ENCODE measurements around the gene CD2AP.
A peak's percentile ranks its signal among the peaks of the same experiment; 100 is the strongest.
"Not testable (repeated sequence)": the region's sequence is repeated elsewhere in the genome, so short reads cannot be mapped to it uniquely, and the experiment has no call there.

Gene CD2AP

GRCh38 chr6:47509937-47510336, 32.3 kb downstream of the CD2AP start:
- DNase-seq, result no peak

GRCh38 chr6:47512872-47513271, 35.3 kb downstream of the CD2AP start:
- DNase-seq, result no peak

DNA sequence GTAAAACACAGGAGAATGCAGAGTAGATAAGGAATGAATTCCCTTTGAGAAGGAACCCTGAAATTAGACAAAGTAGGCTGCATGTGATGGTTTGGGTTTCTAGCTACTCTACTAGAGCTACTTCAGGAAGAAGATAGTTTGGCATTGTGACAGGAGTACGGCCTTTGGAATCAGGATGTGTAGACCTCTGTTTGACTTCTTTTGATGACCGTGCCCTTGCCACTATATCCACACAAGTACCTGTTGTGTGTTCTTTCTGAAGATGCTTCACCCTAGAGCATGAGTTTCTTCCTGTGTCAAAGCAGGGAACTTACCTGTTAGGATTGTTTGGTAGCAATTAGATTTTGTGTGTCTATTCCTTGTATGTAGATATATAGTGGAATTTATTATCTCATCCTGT, 41.7 kb downstream of the CD2AP start:
- DNase-seq, result peak; percentile 13

DNA sequence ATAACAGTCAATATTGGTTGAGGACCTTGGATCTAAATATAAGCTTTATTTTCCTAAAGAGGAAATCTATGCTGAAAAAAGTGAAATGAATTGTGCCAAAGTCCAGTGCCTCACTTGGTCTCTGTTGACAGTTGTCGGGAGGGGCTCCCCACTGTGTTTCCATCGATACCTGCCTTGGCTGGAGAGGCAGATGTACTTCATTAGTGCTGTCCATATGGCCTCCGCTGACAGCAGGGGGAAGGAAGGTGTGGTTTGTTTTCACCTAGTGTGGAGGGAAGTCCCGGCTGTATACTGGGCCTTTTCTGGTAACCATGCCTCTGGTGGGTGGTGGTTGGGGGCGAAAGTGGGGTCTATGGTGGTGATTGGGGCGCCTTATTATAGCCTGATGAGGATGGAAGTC, 42.7 kb downstream of the CD2AP start:
- no peak for DNase-seq

- no peak for DNase-seq
Observed at GRCh38 chr6:47521961-47522360, 44.4 kb downstream of the CD2AP start.

- DNase-seq, result no peak
Observed at GRCh38 chr6:47524136-47524845, 46.7 kb downstream of the CD2AP start.

DNA sequence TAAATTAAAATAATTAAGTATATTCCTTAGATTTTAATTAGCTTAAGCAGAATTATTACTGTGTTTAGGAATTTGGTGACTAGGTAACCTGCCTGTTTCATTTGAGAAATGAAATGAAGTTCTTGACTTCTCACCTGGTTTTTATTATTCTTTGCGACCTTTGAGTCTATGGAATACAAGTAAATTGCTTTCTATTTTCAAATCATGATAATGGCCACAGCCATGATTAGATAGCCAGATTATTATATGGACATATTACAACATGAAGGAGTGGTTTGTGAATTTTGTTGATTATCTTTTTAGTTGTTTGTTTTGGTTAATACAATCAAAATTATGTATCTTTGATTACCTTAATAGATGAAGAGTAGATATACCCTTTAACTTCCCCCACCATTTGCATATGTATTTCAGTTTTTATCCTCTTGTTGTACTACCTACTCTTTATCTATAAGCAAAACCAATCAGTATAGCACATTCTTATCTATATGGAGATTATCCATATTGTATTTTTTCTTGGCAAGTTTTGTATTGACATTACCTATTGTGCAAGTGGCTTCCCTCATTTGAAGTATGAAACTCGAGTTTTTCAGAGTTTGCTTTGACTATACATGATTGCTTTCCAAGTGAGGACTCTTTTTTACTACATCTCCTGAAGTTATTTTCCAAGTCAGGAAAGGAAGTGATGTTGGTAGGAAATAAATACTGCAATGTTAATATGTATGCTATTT, 47.9 kb downstream of the CD2AP start:
- DNase-seq, result no peak

- no peak for DNase-seq
Observed at GRCh38 chr6:47527274-47527673, 49.7 kb downstream of the CD2AP start.

DNA sequence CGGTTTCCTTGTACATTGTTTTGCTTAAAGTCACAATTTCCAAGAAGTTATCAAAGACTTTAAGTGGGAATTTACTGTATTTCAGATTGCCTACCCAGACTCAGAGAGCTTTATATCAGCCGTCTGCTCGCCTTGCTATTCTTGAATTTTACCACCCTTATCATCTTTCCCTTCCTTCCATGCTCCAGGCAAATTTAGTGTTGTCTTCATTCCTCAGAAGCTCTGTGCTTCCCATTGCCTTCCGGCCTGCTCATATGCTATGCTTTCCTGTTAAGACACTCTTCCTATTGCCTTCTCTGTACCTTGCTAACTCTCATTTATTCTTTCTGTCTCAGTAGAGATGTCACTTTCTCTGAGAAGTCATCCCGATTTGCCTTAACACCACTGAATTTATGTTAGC, 52.1 kb downstream of the CD2AP start:
- no peak for DNase-seq

- no peak for DNase-seq
Observed at GRCh38 chr6:47532981-47533585, 55.5 kb downstream of the CD2AP start.

DNA sequence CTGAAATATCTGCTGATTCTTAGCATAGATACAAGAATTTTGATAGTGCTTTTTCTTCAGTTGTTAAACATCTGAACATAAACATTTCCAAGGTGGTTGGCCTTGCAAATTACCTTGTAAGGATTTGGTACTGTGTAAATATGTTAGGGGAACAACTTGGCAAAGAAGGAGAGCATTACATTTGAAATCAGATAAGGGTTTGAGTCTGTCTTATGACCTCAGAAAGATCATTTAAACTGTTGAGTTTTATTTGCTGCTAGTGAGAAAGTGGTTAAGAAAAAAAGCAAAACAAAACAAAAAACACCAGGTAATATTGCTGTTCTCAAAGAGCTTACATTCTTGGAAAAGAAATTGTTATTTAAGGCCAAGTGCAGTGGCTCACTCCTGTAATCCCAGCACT, 56.5 kb downstream of the CD2AP start:
- DNase-seq, result no peak

DNA sequence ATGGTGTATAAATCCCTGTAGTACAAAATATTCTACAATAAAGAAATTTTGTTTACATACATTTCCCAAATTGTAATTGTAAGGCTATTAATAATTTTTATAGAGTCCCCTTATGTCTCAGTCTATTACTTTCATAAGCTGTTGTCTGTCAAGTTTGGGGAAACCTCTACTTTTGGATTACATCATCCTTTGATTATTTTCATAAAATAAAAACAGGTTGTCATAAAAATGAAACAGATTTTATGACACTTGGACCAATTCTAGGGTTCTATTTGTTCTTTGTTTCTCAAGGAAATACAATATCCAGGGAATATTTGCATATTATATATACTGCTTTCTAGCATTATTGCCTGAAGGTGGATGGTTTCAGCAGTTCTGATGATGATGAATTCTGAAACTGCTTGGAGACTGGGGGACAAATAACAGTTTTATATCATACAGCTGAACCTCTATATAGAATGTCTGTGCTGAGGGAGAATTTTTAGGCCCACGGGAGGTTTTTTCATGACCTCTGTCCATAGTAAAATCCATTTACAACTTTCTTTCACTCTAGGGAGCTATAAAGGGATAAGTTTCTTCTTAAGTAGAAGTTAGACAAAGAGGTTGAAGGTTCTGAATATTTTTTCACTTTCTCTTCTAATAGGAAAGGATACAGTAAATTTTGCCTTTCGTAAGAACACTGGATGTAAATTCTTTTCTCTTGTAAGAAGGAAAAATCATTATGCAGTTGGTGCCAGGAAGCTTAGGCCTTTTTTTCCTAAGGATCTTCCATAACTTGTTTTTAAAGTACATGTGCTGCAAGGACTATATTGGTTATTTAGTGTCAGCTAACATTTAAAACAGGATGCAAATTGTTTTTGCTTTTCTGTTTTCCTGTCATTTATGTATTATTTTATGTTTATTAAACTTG, 58.0 kb downstream of the CD2AP start:
- no peak for DNase-seq

- DNase-seq, result no peak
Observed at GRCh38 chr6:47536816-47537401, 59.3 kb downstream of the CD2AP start.

DNA sequence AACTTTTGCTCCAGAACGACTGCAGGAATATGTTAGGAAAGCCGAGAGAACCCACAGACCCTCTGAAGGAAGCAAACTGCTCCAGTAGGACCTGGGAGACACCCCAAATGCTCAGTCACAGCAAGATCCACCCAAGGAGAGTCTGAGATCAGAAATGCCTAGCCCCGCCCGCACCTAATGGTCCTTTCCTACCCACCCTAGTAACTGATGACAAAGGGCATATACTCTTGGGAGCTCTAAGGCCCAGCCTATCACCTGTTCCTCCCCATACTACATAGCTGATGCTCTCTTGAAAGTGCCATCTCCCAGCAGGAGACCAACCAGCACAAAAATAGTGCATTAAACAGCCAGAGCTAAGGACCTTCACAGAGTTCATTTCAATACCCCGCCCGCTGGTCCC, 67.6 kb downstream of the CD2AP start:
- no peak for DNase-seq

- no peak for DNase-seq
Observed at GRCh38 chr6:47551670-47552069, 74.1 kb downstream of the CD2AP start.

DNA sequence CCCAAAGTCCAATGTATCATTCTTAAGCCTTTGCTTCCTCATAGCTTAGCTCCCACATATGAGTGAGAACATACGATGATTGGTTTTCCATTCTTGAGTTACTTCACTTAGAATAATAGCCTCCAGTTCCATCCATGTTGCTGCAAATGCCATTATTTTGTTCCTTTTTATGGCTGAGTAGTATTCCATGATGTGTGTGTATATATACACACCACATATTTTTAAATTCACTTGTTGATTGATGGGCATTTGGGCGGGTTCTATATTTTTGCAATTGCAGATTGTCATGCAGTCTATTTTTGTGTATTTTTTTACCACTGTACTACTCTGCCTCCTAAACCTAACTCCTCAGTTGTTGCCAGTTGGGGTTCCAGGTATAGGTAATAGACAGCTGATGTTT, 74.7 kb downstream of the CD2AP start:
- DNase-seq, result no peak

DNA sequence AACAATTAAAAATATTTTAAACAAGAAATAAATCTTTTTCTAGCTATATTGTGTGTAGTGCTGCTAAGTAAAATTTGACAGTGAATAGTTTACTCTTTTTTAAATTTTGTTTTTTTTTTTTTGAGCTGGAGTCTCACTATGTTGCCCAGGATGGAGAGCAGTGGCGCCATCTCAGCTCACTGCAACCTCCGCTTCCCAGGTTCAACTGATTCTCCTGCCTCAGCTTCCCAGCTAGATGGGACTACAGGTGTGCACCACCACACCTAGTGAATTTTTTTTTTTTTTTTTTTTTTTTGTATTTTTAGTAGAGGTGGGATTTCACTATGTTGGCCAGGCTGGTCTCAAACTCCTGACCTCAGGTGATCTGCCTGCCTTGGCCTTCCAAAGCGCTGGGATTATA, 75.7 kb downstream of the CD2AP start:
- not testable (repeated sequence) for DNase-seq

DNA sequence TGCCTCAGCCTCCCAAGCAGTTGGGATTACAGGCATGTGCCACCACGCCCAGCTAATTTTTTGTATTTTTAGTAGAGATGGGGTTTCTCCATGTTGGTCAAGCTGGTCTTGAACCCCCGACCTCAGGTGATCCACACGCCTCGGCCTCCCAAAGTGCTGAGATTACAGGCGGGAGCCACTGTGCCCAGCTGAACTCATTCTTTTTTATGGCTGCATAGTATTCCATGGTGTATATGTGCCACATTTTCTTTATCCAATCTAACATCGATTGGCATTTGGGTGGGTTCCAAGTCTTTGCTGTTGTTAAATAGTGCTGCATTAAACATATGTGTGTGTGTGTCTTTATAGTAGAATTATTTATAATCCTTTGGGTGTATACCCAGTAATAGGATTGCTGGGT, 78.9 kb downstream of the CD2AP start:
- not testable (repeated sequence) for DNase-seq

GRCh38 chr6:47563162-47563561, 85.6 kb downstream of the CD2AP start:
- DNase-seq, result no peak

GRCh38 chr6:47566602-47567001, 89.0 kb downstream of the CD2AP start:
- not testable (repeated sequence) for DNase-seq

- DNase-seq, result no peak
Observed at GRCh38 chr6:47567586-47567985, 90.0 kb downstream of the CD2AP start.

DNA sequence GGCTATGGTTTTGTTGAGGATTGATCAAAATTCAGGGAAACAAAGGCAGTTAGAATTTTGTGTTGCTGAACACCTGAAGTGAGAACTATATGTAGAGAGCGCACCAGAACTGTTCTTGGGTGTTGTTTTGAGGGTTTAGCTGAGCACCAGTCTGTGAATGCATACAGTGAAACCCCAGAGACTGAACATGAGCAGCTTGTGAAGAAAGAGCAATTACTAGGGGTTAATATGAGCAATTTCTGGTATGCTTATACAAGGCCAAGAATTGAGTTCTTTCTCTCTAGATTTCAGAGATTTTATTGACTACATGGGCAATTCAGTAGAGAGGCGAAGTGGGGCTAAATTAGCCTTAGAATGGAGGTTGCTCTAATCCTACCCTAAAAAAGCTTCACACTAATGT, 93.9 kb downstream of the CD2AP start:
- no peak for DNase-seq

- DNase-seq, result no peak
Observed at GRCh38 chr6:47573109-47573508, 95.5 kb downstream of the CD2AP start.
